B cell (primary cell): ENCODE measurements around the gene CADM2. TPM values are rescaled to one million over a fixed set of nuclear protein-coding genes. Genes with fewer than 3 reads are reported as not detected.

Experiments
- ATAC-seq: fragments of 200-7000 bp; cut with Tn5 transposase; one replicate; pipeline ENCODE4 v1.10.0; 2021; ENCODE audit warnings: low read depth, mild to moderate bottlenecking, moderate number of reproducible peaks, moderate library complexity
- CTCF ChIA-PET: fragments of 350-600 bp; sonication (Branson Sonifier 250); formaldehyde crosslinking; loops from one replicate; lab custom pipeline; 2021; ENCODE audit warnings: antibody characterized with exemption, inconsistent platforms; lab: Charles Lee
- POLR2A ChIA-PET: fragments of 350-600 bp; sonication (Branson Sonifier 250); formaldehyde crosslinking; loops from one replicate; lab custom pipeline; 2021; ENCODE audit warnings: antibody characterized with exemption; lab: Charles Lee
- DNase-seq: peaks from one replicate; pipeline ENCODE4 v3.0.0; 2013
- H2AFZ ChIP-seq: 2 replicates; pipeline ENCODE4 v1.6.1; 2012; ENCODE audit warnings: mild to moderate bottlenecking, low read depth, low read length; ENCODE audit not compliant: insufficient read depth, poor library complexity, severe bottlenecking
- H3K27ac ChIP-seq, 2 donors: 1 replicate in 1 of 2; 2 replicates in 1 of 2; pipeline ENCODE4 v1.5.1; 2012 to 2013; ENCODE audit warnings: low read length in 2 of 2, mild to moderate bottlenecking in 2 of 2, moderate library complexity in 1 of 2
- H3K27me3 ChIP-seq, 4 experiments: fragments of 200-600 bp in 1 of 4; sonication (generic) in 1 of 4; replicated peaks in 1 of 4; 1 replicate in 2 of 4; 2 replicates in 2 of 4; pipeline versions ENCODE4 v1.6.1 to v1.7.0; 2013 to 2016; ENCODE audit warnings: low read length in 3 of 4, mild to moderate bottlenecking in 2 of 4, mixed read lengths in 1 of 4, moderate library complexity in 1 of 4; ENCODE audit not compliant: insufficient read depth in 4 of 4, control insufficient read depth in 3 of 4; ENCODE audit errors: control extremely low read depth in 1 of 4
- H3K36me3 ChIP-seq, 2 experiments: replicated peaks in 1 of 2; 1 replicate in 1 of 2; 2 replicates in 1 of 2; pipeline versions ENCODE4 v1.6.1 to v1.7.1; 2013; ENCODE audit warnings: low read length in 1 of 2; ENCODE audit not compliant: insufficient read depth in 2 of 2, control insufficient read depth in 1 of 2; ENCODE audit errors: control extremely low read depth in 1 of 2, extremely low read depth in 1 of 2
- H3K4me1 ChIP-seq, 2 donors: fragments of 200-600 bp in 1 of 2; sonication (generic) in 1 of 2; 1 replicate in 1 of 2; 2 replicates in 1 of 2; pipeline versions ENCODE4 v1.5.1 to v1.6.1; 2013 to 2017; ENCODE audit warnings: low read length in 2 of 2; ENCODE audit not compliant: control insufficient read depth in 2 of 2, insufficient read depth in 2 of 2
- H3K4me2 ChIP-seq: replicated peaks from 2 replicates; pipeline ENCODE3; 2012; ENCODE audit warnings: mild to moderate bottlenecking, low read depth, low read length; ENCODE audit not compliant: poor library complexity, severe bottlenecking
- H3K4me3 ChIP-seq, 5 experiments: fragments of 200-600 bp in 1 of 5; sonication (generic) in 1 of 5; 1 replicate in 3 of 5; 2 replicates in 2 of 5; pipeline versions ENCODE4 v1.5.1 to v1.7.0; 2011 to 2016; ENCODE audit warnings: low read length in 4 of 5, mild to moderate bottlenecking in 4 of 5, low read depth in 2 of 5, control low read depth in 1 of 5, moderate library complexity in 1 of 5; ENCODE audit not compliant: insufficient read depth in 1 of 5; ENCODE audit errors: control extremely low read depth in 1 of 5, extremely low read depth in 1 of 5
- H3K79me2 ChIP-seq: fragments of 200-600 bp; sonication (generic); one replicate; pipeline ENCODE4 v1.6.0; 2016; ENCODE audit warnings: low read length; ENCODE audit not compliant: control insufficient read depth, insufficient read depth
- H3K9ac ChIP-seq: fragments of 200-600 bp; sonication (generic); 2 replicates; pipeline ENCODE4 v1.6.1; 2017; ENCODE audit warnings: mild to moderate bottlenecking, low read length, moderate library complexity
- H3K9me3 ChIP-seq, 3 donors: one replicate each; pipeline versions ENCODE4 v1.6.1 to v1.7.1; 2013; ENCODE audit warnings: low read length in 2 of 3; ENCODE audit not compliant: control insufficient read depth in 2 of 3, insufficient read depth in 1 of 3; ENCODE audit errors: control extremely low read depth in 1 of 3
- H4K20me1 ChIP-seq: 2 replicates; pipeline ENCODE4 v1.6.0; 2012; ENCODE audit warnings: mild to moderate bottlenecking, low read length; ENCODE audit not compliant: insufficient read depth, control insufficient read depth, poor library complexity, severe bottlenecking
- H3K27ac Mint-ChIP-seq: one replicate; pipeline ENCODE4 v1.8.0; 2021; ENCODE audit warnings: mixed read lengths
- H3K27me3 Mint-ChIP-seq: one replicate; pipeline ENCODE4 v1.8.0; 2021; ENCODE audit warnings: mixed read lengths
- H3K4me1 Mint-ChIP-seq: one replicate; pipeline ENCODE4 v1.8.0; 2021; ENCODE audit warnings: mixed read lengths
- H3K4me3 Mint-ChIP-seq: one replicate; pipeline ENCODE4 v1.8.0; 2021; ENCODE audit warnings: mixed read lengths
- H3K9me3 Mint-ChIP-seq: one replicate; pipeline ENCODE4 v1.8.0; 2022; ENCODE audit warnings: mixed read lengths; ENCODE audit not compliant: insufficient read depth
- CTCF ChIP-seq: fragments of 200-600 bp; IDR thresholded peaks from one replicate; pipeline ENCODE4 v1.8.0; 2022; ENCODE audit warnings: antibody characterized with exemption, mild to moderate bottlenecking
- EZH2 ChIP-seq: IDR thresholded peaks from 2 replicates; pipeline ENCODE4 v1.6.1; 2012; ENCODE audit warnings: borderline replicate concordance, low read depth, mild to moderate bottlenecking, moderate library complexity, low read length; ENCODE audit not compliant: insufficient read depth, poor library complexity, severe bottlenecking
- WGBS: methylation state at CpG from one replicate; pipeline ENCODE4 v1.1.5; 2013; ENCODE audit warnings: missing lambda C conversion rate; ENCODE audit not compliant: insufficient coverage; 5-methylcytosine and 5-hydroxymethylcytosine counted together
- intact Hi-C: fragments of 100-400 bp; cut with micrococcal nuclease; formaldehyde crosslinking; loops from one replicate; pipeline ENCODE4 v1.10.0; 2022
- polyA plus RNA-seq: library from polyadenylated mRNA; depleted of rRNA; stranded (reverse); fragments of >200 nt; gene quantifications from 2 replicates; pipeline ENCODE4 v1.2.3, GENCODE V29; 2012
- total RNA-seq, 2 donors: library from RNA; stranded (reverse); fragments of 120-200 nt in 1 of 2; gene quantifications; 1 replicate in 1 of 2; 2 replicates in 1 of 2; pipeline versions ENCODE4 v1.2.3 to v1.2.4, GENCODE V29; 2013 to 2022

CADM2 gene
- total and polyA plus RNA-seq, 2 donors (not counting 1 experiment from before 2014, with no cell fraction given) = 0.10 to 0.37 TPM

GRCh38 chr3:85007195-85008094 is 48.7 kb downstream of the CADM2 start:
- Histone ChIP-seq H3K4me1 (no peaks in the 10 kb centered on the region), H4K20me1 (no peaks in the 10 kb centered on the region), H3K4me2 (no peak overlapping the region), H3K9ac (no peak overlapping the region), H3K27ac (no peak overlapping the region), H3K9me3 (no peaks in the 10 kb centered on the region), H3K4me3 (no peak overlapping the region), H2AFZ (no peak overlapping the region), H3K27me3 (no peaks in the 10 kb centered on the region), H3K36me3 (no peaks in the 10 kb centered on the region), H3K79me2 (no peaks in the 10 kb centered on the region)
- intact Hi-C loops = no loop called here
- Mint-ChIP-seq H3K27me3 (no peaks in the 10 kb centered on the region), H3K4me1 (no peaks in the 10 kb centered on the region), H3K9me3 (no peaks in the 10 kb centered on the region), H3K27ac (no peak overlapping the region), H3K4me3 (no peak overlapping the region)
- ATAC-seq (no peak), DNase-seq (no peak)
- no CpG with 5 or more reads among the region's 7 CpGs for WGBS
- CTCF ChIA-PET = no interaction called here
- POLR2A ChIA-PET = no interaction called here
- TF ChIP-seq CTCF (no peak), EZH2 (no peak)

- no peaks in the 10 kb centered on the region for H3K27me3 Mint-ChIP-seq
- no peak overlapping the region for H3K4me3 Mint-ChIP-seq
- H3K79me2 ChIP-seq = no peaks in the 10 kb centered on the region
- intact Hi-C loops = no loop called here
- ChIA-PET POLR2A (no interaction called here), CTCF (no interaction called here)
- no peak overlapping the region for H3K27ac ChIP-seq
- no peak for ATAC-seq
- H4K20me1 ChIP-seq = no peaks in the 10 kb centered on the region
- no peak for TF ChIP-seq CTCF
- no peak for TF ChIP-seq EZH2
- H3K4me2 ChIP-seq = no peak overlapping the region
- H3K4me1 Mint-ChIP-seq = no peaks in the 10 kb centered on the region
- no peak overlapping the region for H3K27ac Mint-ChIP-seq
- H2AFZ ChIP-seq = no peak overlapping the region
- DNase-seq = no peak
- H3K9me3 Mint-ChIP-seq = no peaks in the 10 kb centered on the region
- H3K4me1 ChIP-seq = no peaks in the 10 kb centered on the region
- H3K36me3 ChIP-seq = no peaks in the 10 kb centered on the region
- H3K9me3 ChIP-seq = no peaks in the 10 kb centered on the region
- H3K4me3 ChIP-seq = no peak overlapping the region
- 61% methylated on average over 3 of the region's 5 CpGs for WGBS
- no peaks in the 10 kb centered on the region for H3K27me3 ChIP-seq
- H3K9ac ChIP-seq = no peak overlapping the region
These were observed 62.0 kb downstream of the CADM2 start for GRCh38 chr3:85020828-85021227.
